ENCODE measurements around the gene FKBP5.

FKBP5 gene

GRCh38 chr6:35534407-35535170 is 154.1 kb downstream of the FKBP5 start:
- DNase-seq, result no peak

GRCh38 chr6:35533981-35534380 is 154.7 kb downstream of the FKBP5 start:
- no peak for DNase-seq

- no peak for DNase-seq
Observed at GRCh38 chr6:35532126-35532525, 156.6 kb downstream of the FKBP5 start.

- no peak for DNase-seq
Observed at GRCh38 chr6:35524380-35525020, 164.2 kb downstream of the FKBP5 start.

Data from NCI-H146 (cell line).